Lung (tissue), 12 donors: ENCODE results near the gene RBP5. TPM values are rescaled to one million over a fixed set of nuclear protein-coding genes. Genes with fewer than 3 reads are reported as not detected.

Experiments used
- ATAC-seq: fragments of 200-7000 bp; cut with Tn5 transposase; one replicate; pipeline ENCODE4 v1.9.1; 2020; ENCODE audit warnings: moderate number of reproducible peaks; ENCODE audit not compliant: insufficient read depth, low FRiP score
- DNase-seq, 3 donors: peaks; one replicate each; pipeline ENCODE4 v3.0.0-alpha.2; 2013 to 2017
- H3K27ac ChIP-seq, 2 donors: one replicate each; pipeline ENCODE4 v1.5.1; 2013; ENCODE audit warnings: mild to moderate bottlenecking in 2 of 2, moderate library complexity in 2 of 2, control low read depth in 1 of 2, inconsistent platforms in 1 of 2, low read depth in 1 of 2, low read length in 1 of 2
- H3K27me3 ChIP-seq, 3 donors: one replicate each; pipeline ENCODE4 v1.5.1; 2013; ENCODE audit warnings: low read length in 2 of 3; ENCODE audit not compliant: control insufficient read depth in 3 of 3, insufficient read depth in 3 of 3
- H3K36me3 ChIP-seq, 4 donors: one replicate each; pipeline ENCODE4 v1.5.1; 2013; ENCODE audit warnings: low read length in 4 of 4, mild to moderate bottlenecking in 1 of 4, moderate library complexity in 1 of 4; ENCODE audit not compliant: control insufficient read depth in 4 of 4, insufficient read depth in 4 of 4
- H3K4me1 ChIP-seq, 5 donors: one replicate each; pipeline ENCODE4 v1.5.1; 2013; ENCODE audit warnings: low read length in 5 of 5, mild to moderate bottlenecking in 2 of 5, moderate library complexity in 1 of 5; ENCODE audit not compliant: control insufficient read depth in 5 of 5, insufficient read depth in 5 of 5
- H3K4me3 ChIP-seq: one replicate; pipeline ENCODE4 v1.5.1; 2013; ENCODE audit warnings: mild to moderate bottlenecking, control low read depth, moderate library complexity
- H3K9ac ChIP-seq, 2 donors: one replicate each; pipeline ENCODE4 v1.5.1; 2013; ENCODE audit warnings: low read length in 2 of 2, control low read depth in 1 of 2; ENCODE audit not compliant: insufficient read depth in 1 of 2
- H3K9me3 ChIP-seq, 4 donors: one replicate each; pipeline ENCODE4 v1.5.1; 2013; ENCODE audit warnings: low read length in 3 of 4, mild to moderate bottlenecking in 1 of 4, moderate library complexity in 1 of 4; ENCODE audit not compliant: control insufficient read depth in 4 of 4, insufficient read depth in 3 of 4
- CTCF ChIP-seq: IDR thresholded peaks from 2 replicates; pipeline ENCODE4 v1.5.1; 2012; ENCODE audit warnings: mild to moderate bottlenecking; ENCODE audit errors: control extremely low read depth, extremely low read depth
- WGBS, 2 donors: extraction: QIAGEN DNeasy Blood & Tissue Kit; methylation state at CpG; one replicate each; pipeline ENCODE4 v1.1.7; 2013; 5-methylcytosine and 5-hydroxymethylcytosine counted together
- polyA plus RNA-seq, 2 donors: library from polyadenylated mRNA; stranded (reverse); fragments of 200-250 nt; gene quantifications; one replicate each; pipeline ENCODE4 v1.2.1, GENCODE V29; 2013
- total RNA-seq, 2 donors: library from RNA; depleted of rRNA in 1 of 2; stranded (reverse); fragments of >200 nt in 1 of 2; gene quantifications; one replicate each; pipeline ENCODE4 v1.2.1, GENCODE V29; 2014 to 2021
- donor health status: control.
- donor health status: control.
- donor health status: Bipolar disorder and iron deficiency.
- donor health status: healthy.
- donor health status: DM: yes; HTN: yes; CAD: no.

The RBP5 gene
- total and polyA plus RNA-seq, 4 donors, result 1.9 to 3.3 (median 2.4) TPM

- peak; percentile 42 to 58 (median 52) for DNase-seq
- WGBS, 2 donors, result 71 to 90% methylated on average over 5 of the region's 5 CpGs
- H3K4me1 ChIP-seq, result peaks cover 0 to 2% (median 0%) of the 10 kb centered on the region in 5 donors
- peaks cover 0 to 11% (median 9%) of the 10 kb centered on the region in 4 donors for H3K36me3 ChIP-seq
- peak; percentile 35 for TF ChIP-seq CTCF
- no peak overlapping the region for H3K4me3 ChIP-seq
- ATAC-seq, result peak; percentile 83
- no peaks in the 10 kb centered on the region for H3K27me3 ChIP-seq
- no peak overlapping the region for H3K9ac ChIP-seq
- peaks cover 0 to 3% (median 0%) of the 10 kb centered on the region in 4 donors for H3K9me3 ChIP-seq
- no peak overlapping the region for H3K27ac ChIP-seq
Measured at GRCh38 chr12:7142056-7142644, 13.5 kb upstream of the RBP5 start.

- H3K4me1 ChIP-seq, result peaks cover 0 to 2% (median 0%) of the 10 kb centered on the region in 5 donors
- no peaks in the 10 kb centered on the region for H3K27me3 ChIP-seq
- TF ChIP-seq CTCF, result no peak
- ATAC-seq, result no peak
- no peak overlapping the region for H3K9ac ChIP-seq
- H3K9me3 ChIP-seq, result peaks cover 0 to 3% (median 0%) of the 10 kb centered on the region in 4 donors
- H3K36me3 ChIP-seq, result peaks cover 0 to 16% (median 10%) of the 10 kb centered on the region in 4 donors
- no peak overlapping the region for H3K27ac ChIP-seq
- WGBS, 2 donors, result 87 to 92% methylated on average over 7 of the region's 7 CpGs
- no peak for DNase-seq
- H3K4me3 ChIP-seq, result no peak overlapping the region
Measured at GRCh38 chr12:7141351-7142005, 12.8 kb upstream of the RBP5 start.

- no peaks in the 10 kb centered on the region for H3K27me3 ChIP-seq
- H3K9ac ChIP-seq, result no peak overlapping the region
- no peak overlapping the region for H3K4me3 ChIP-seq
- no peak overlapping the region for H3K27ac ChIP-seq
- peaks cover 0 to under 1% (median 0%) of the 10 kb centered on the region in 5 donors for H3K4me1 ChIP-seq
- peaks cover 0 to 3% (median 0%) of the 10 kb centered on the region in 4 donors for H3K9me3 ChIP-seq
- 88 to 99% methylated on average over 2 of the region's 2 CpGs for WGBS, 2 donors
- ATAC-seq (no peak), DNase-seq (no peak)
- TF ChIP-seq CTCF, result no peak
- peaks cover 0 to 23% (median 14%) of the 10 kb centered on the region in 4 donors for H3K36me3 ChIP-seq
Measured at GRCh38 chr12:7139200-7139599, 10.5 kb upstream of the RBP5 start.
